Neural progenitor cell (in vitro differentiated cells): Measurements from ENCODE around the gene TRPC4AP.

ENCODE experiments used
- CTCF ChIP-seq: fragments of 200-600 bp; sonication (generic); IDR thresholded peaks from 2 replicates; pipeline ENCODE4 v1.5.1; 2017; ENCODE audit warnings: antibody characterized with exemption, mild to moderate bottlenecking
- EZH2 ChIP-seq: fragments of 200-600 bp; sonication (generic); IDR thresholded peaks from 2 replicates; pipeline ENCODE4 v1.6.1; 2017; ENCODE audit warnings: antibody characterized with exemption, mild to moderate bottlenecking, moderate library complexity

- TF ChIP-seq CTCF (no peak), EZH2 (no peak)
Measured at GRCh38 chr20:34992751-34993417, 99.7 kb downstream of the TRPC4AP start.
